ENCODE measurements around the gene DOCK2.

DOCK2 gene

DNA sequence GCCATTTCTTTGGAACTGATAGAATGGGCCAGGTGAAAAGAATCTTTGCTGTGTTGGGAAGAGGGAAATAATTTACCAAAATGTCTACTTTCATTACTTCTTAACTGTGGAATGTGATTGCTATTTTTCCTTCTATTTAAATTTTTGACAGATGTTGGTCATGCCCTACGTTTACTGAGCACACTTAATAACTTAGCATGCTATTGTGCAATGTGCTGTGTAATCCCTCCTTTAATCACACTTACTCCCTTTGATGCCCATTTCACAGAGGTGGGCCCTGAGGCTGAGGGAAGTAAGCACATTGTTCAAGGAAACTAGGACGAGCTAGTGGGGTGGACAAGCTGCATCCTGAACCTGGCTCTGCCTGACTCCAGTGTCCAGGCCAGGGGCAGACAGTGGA lies 391.0 kb downstream of the DOCK2 start:
- no peak for DNase-seq (ENCODE audit: low read depth in 1 of 2, low spot score in 1 of 2)

DNA sequence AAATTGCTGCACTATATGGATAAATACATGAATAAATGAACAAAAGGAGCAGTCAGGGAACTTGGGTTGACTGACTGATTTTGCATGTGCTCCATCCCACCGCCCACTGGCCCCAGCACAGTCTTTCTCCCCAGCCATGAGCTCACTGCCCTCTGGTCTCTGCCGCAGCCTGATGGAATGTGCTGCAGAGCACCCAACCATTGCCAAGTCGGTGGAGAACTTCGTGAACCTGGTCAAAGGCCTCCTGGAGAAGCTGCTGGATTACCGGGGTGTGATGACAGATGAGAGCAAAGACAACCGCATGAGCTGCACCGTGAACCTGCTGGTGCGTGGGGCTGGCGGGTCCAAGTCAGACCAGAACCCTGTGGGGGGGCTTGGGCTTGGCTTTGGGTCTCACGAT lies 397.2 kb downstream of the DOCK2 start:
- DNase-seq (ENCODE audit: low read depth in 1 of 2, low spot score in 1 of 2), result no peak

DNA sequence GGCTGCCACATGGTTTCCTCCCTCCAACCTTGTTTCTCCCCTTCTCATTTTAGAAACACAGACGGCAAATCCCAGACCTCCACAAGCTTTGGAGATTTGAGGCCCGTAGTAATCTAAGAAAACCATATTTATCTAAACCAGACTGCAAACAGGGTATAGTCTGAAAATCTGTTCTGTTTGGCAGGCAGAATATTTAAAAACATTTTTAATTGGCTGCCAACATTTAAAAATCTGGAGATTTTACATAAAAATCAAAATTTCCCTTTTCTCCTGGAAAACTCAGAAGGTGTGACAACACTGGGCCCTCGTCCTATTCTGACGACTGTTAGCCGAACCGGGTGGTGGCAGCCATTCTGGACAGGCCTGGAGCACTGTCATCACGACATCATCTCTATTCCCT lies 401.2 kb downstream of the DOCK2 start:
- no peak for DNase-seq (ENCODE audit: low read depth in 1 of 2, low spot score in 1 of 2)

DNA sequence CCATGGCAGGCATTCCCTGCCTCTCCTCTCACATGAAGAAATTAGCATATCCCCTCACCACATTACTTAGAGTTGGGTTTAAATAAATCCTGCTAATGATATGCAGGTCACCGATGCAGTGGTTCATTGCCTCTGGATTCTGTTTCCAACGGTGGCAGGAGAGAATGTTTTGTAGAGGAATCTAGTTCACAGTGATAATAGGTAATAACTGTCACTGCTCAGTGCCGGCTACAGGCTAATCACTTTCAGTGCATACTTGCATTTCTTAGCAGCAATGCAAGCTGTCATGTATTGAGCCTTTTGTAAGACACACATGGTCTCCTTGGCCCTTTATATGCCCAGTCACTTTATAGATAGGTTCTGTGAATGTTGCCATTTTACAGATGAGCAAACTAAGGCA lies 402.8 kb downstream of the DOCK2 start:
- DNase-seq (ENCODE audit: low read depth in 1 of 2, low spot score in 1 of 2), result no peak

DNA sequence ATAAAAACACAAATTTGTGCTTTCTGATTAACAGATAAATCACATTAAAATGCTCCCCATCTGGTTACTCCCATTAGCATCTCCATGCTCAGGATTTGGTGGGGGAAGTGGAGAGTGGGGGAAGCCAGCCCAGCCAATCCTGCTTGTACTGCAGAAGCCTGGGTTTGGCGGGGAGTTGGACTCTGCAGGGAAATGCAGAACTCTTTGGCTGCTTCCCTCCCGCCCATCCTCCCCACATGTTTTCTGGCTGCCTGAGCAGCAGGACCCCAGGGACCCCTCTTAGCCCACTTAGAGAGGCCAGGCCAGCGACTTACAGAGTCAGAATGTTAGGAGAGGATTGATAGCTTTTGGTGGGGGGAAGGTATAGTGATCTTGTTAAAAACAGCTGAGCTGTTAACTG lies 409.2 kb downstream of the DOCK2 start:
- DNase-seq (ENCODE audit: low read depth in 1 of 2, low spot score in 1 of 2), result no peak

DNA sequence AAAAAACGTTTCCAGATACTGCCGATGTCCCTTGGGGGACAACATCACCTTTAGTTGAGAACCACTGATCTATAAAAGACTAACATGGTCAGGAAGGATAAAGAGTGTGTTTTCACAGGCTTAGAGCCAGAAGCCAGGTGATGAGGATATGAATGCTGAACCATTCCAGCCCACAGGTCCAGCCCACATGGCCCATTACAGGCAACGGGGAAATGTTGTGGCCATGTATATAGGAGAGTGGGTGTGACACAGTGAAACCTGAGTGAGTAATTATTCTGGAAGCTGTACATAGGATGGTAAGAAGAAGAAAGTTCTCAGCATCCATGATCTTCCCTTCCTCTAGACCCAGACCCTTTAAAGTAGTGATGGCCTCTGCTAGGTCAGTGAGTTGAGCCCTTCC lies 412.6 kb downstream of the DOCK2 start:
- no peak for DNase-seq (ENCODE audit: low read depth in 1 of 2, low spot score in 1 of 2)

DNA sequence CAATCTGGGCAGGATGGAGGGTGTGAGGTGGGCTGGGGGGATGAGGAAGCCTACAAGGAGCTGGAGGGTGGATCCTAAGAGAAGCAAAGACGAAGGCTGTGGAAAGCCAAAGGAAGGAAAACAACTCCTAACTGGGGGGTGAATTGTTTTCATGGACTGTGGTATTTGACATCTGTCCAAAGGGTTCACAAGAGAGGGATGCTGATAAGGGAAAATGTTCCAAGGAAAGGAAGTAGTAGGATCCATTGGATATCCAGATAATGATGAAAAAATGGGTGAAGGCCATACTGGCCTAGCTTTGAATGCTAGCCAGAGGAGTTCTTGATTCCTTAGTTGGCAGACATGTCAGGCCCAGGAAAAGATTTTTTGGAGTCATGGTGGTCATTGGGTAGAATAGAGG lies 416.8 kb downstream of the DOCK2 start:
- no peak for DNase-seq (ENCODE audit: low read depth in 1 of 2, low spot score in 1 of 2)

DNA sequence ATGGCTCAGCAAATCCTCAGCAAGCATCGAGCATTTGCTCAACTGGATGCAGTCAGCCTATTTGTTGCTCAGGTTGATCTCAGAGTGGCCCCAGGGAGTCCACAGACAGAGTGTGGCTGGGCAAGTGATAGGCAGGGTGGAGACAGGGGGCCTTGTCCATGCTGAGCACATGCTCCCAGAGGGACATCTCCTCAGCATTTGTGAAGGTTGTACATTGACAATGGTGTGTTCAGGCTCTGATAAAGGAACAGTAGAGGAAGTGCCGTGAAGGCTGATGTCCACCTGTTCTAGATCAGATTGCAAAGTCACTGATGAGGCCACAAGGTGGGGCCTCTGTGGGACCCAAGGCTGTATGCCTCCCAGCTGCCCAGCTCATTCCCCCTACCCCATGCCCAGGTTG lies 418.5 kb downstream of the DOCK2 start:
- DNase-seq (ENCODE audit: low read depth in 1 of 2, low spot score in 1 of 2), result no peak

DNA sequence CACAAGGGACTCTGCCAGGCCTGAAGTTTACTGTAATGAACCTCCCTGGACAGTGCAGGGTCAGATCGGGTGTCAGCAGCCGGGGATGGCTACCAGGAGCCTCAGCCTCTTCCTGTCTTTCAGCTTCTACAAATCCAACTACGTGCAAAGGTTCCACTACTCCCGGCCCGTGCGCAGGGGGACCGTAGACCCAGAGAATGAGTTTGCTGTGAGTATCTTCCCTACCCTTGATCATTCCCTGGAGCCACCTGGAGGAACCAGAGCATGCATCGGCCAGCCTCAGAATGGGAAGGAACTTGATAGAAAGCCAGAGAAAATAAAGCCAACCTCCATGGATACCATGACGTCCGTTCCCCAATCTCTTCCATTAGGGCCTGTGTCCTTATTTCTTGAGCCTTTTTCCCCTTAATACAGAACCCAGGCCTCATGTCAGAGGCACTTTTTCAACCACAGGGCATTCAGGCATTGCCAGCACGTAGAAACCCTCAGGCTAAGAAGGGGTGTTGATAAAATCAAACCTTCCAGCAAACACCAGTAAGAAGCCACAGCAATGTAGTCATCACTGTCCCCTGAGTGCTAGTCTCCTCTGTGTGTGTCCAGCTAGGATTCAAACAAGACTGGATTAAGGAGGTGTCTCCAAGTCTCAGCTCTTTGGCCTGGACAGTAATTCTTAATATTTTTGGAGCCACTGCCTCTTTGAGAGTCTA lies 419.6 kb downstream of the DOCK2 start:
- DNase-seq (ENCODE audit: low read depth in 1 of 2, low spot score in 1 of 2), result no peak

DNA sequence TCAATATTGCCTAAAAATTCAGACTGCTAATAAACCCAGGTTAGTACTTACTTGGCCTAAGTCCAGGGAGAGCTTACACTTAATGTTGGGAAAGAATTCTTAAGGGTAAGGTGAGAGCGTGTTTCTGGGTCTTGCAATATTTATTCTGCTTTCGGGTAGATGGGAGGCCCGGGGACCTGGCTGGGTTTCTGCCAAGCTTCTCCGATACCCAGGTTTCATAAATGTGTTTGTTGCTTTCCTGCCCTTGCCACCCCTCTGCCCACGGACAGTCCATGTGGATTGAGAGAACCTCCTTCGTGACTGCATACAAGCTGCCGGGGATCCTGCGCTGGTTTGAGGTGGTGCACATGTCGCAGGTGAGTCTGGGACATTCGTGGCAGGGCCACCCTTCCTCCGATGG lies 420.2 kb downstream of the DOCK2 start:
- no peak for DNase-seq (ENCODE audit: low read depth in 1 of 2, low spot score in 1 of 2)

DNA sequence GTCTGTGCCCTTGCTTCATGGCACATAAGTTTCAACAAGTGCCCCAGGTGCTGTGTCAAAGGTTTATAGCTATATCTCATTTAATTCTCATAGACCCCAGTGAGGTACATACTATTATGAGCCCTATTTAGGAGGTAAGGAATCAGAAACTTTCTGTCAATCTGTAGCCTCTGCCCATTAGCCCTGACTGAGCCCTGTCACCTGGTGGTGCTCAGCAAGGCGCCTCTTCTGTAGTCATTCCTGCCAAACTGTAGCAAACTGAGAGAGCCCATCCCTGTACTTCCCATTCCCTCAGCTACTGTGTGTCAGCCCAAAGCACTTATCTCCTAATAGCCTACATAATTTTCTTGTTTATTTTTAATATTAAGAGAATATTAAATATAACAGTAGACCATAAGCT lies 422.1 kb downstream of the DOCK2 start:
- no peak for DNase-seq (ENCODE audit: low read depth in 1 of 2, low spot score in 1 of 2)

DNA sequence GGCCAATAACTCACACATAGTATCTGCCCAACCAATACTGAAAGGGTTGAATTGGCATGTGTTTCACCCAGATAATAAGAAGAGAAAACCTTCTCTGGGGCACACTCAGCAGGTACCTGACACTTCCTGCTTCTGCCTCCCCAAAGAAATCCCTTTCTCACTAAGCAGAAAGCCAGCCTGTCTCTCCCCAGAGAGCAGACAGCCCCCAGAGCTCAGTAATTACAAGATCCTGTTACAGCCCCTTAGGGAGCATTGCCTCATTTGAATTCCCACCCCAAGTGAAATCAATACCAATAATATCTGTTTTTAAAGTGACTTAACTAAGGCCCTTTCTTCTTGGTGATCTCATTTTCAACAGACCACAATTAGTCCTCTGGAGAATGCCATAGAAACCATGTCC lies 430.1 kb downstream of the DOCK2 start:
- no peak for DNase-seq (ENCODE audit: low read depth in 1 of 2, low spot score in 1 of 2)

DNA sequence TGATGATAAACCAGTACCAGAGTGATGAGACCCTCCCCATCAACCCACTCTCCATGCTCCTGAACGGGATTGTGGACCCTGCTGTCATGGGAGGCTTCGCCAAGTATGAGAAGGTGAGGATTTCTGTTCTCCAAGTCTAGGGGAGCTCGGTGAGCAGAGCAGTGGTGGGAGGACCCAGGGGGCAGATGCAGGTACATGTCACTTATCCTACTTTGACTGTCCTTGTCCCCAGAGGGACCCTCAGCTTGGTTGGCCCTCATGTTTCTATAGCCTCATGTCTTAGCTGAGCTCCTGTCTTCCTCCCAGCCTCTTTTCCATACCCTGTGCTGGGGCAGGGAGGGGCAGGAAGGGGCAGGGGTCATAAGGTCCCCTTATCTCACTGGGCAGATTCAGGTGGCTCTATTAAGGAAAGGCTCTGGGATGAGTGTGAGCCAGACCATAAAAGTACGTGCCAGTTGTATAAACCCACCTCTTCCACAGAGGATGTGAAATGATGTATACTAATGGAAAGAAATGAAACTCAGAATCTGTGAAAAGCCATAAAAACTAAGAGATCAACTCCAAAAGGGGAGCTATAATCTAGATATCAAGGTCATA lies 430.6 kb downstream of the DOCK2 start:
- DNase-seq (ENCODE audit: low read depth in 1 of 2, low spot score in 1 of 2), result no peak

DNA sequence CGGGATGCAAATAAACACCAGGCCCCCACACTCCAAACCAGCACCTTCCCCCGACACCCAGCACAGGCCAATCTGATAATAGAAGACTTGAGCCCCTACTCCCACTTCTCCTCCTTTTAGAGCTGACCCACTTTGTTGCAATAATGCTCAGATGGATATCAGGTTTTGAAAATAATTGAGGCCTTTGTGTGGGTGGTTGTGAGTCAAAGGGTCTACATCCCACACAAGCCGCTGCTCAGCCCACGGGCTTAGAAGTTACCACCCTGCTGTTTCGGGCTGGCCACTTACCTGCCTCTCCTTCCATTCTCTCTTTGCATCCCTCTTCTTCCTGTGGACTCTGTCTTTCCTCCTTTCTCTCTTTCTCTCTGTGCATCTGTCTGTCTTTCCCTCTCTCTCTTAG lies 432.4 kb downstream of the DOCK2 start:
- no peak for DNase-seq (ENCODE audit: low read depth in 1 of 2, low spot score in 1 of 2)

DNA sequence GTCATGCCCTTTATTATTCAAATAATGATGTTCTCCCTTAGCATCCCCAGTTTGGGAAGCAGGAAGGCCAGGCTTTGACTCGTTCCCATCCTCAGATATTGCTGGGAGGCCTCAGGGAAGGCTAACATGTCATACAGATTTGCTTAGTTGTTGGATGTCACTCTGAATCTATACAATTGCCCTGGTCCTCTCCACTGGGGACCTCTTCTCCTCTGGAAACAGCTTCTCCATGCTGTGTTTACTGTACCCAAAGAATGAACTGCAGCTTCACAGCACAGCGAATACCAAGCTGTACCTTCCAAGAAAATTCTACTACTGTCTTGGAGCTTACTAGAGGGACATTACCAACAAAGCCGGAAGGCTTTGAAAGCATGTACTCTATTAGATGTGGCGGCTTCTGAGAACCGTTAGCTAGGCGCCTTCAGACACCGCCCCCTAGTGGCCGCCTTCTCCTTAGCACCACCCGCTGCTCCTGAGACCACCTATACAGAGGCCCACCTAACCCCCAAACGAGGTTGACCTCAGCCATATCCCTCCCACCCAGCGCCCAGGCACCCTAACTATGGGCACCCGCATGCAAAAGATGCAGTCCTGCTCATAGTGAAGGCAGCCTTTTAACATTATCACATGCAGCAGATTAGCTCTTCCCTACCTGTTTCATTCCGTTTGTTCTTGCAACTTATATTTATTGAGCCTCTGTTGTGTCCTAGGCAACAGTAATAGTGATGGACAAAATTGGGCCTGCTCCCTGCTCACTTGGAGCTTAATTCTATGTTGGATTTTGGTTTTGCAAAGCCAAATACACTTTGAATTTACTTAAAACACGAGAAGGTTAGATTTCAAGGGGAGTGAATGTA lies 433.7 kb downstream of the DOCK2 start:
- no peak for DNase-seq (ENCODE audit: low read depth in 1 of 2, low spot score in 1 of 2)

DNA sequence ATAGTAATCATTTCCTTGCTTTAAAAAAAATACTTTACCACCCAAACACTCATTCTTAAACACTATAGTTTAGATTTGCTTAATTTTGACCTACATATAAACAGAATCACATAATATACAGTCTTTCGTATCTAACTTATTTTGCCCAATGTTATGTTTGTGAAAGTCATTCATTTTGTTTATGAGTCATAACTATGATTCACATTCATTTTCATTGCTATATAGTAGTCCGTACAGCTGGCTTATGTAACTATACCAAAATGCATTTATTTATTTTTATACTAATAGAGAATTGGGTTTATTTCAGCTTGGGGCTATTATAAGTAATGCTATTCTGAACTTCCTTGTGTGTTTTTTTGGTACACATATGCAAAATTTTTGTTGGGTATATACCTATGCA lies 434.7 kb downstream of the DOCK2 start:
- no peak for DNase-seq (ENCODE audit: low read depth in 1 of 2, low spot score in 1 of 2)

DNA sequence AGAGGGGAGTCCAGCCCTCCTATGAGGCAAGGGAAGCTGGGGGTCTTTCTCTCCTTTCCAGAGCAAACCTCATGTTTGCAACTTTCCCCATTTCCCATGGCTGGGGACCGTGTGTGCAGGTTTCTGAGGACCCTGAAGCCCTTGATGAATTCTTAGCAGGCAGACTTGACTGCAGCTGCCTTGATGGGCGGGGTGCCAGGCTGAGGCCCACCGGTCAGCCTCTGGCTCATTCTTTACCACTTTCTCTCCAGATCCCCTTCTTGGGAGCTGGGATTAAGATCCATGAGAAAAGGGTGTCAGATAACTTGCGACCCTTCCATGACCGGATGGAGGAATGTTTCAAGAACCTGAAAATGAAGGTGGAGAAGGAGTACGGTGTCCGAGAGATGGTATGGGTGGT lies 438.6 kb downstream of the DOCK2 start:
- DNase-seq (ENCODE audit: low read depth in 1 of 2, low spot score in 1 of 2), result no peak

DNA sequence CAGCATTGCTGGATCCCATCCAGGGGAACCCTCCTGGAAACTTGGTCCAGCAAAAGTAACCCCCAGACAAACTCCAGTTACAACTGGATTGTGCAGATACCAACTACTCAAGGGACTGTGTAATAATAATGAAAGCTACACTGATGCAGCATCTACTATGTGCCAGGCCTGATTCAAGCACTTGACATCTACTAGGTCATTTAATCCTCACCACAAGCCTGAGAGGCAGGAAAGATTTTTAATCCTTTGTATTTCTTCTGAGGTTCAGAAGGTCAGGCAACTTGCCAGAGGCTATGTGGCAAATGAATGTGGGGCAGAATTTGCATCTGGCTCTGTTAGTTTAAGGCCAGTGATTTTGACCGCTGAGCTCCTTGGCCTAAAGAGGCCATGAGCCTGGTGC lies 439.1 kb downstream of the DOCK2 start:
- DNase-seq (ENCODE audit: low read depth in 1 of 2, low spot score in 1 of 2), result no peak

DNA sequence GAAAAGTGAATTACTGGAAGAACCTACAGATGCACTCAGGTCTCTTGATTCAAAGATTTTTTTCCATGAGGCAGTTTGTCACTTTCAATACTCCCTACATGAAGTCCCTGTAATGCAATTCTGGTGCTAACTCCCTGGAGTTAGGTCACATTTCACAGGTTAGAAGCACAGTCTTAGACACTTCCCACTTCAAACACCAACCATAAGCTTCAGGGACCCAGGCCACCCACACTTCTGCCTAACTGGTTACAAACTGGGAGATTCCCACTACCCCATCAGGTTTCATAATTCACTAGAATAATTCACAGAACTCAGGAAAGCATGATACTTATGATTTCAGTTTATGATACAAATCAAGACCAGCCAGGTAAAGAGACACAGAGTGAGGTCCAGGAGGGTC lies 439.7 kb downstream of the DOCK2 start:
- DNase-seq (ENCODE audit: low read depth in 1 of 2, low spot score in 1 of 2), result no peak

DNA sequence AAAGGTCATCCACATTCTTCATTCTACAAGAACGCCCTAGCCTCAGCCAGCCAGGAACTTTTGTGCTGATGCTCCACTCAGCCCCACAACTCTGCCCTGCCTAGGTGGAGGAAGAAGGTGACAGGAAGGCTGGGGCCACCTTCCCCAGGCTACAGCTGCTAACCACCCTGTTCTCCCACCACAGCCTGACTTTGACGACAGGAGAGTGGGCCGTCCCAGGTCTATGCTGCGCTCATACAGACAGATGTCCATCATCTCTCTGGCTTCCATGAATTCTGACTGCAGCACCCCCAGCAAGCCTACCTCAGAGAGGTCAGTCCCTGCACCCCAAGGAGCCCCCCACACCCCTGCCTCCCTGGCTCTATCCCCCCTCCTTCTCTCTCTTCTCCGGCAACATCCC lies 440.5 kb downstream of the DOCK2 start:
- DNase-seq (ENCODE audit: low read depth in 1 of 2, low spot score in 1 of 2), result no peak

DNA sequence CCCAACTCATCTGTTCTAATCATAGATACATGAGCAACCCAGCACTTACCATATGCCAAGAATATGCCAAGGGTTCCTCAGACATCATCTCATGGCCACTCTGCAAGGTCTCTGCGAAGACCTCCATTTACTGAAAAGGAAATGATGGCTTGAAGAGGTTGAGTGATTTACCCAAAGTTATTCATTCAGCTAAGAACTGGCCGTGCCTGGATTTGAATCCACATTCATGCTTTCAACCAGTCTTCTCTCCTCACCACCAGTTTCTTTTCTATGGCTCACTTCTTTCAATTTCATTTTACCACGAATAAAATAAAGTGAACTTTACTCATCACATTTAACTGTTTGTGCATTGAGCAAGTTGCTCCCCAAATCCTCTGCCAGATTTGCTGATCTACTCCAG lies 441.4 kb downstream of the DOCK2 start:
- no peak for DNase-seq (ENCODE audit: low read depth in 1 of 2, low spot score in 1 of 2)

DNA sequence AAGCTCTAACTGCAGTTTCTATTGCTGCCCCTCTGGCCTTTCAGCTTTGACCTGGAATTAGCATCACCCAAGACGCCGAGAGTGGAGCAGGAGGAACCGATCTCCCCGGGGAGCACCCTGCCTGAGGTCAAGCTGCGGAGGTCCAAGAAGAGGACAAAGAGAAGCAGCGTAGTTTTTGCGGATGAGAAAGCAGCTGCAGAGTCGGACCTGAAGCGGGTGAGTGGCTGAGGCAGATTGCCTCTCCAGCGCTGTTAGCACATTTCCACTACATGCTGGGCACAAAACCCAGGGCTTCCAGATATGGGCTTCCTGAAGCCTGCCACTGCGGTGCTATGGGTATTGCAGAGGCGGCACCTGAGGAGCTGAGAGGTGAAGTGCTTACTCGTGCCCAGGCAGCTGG lies 441.9 kb downstream of the DOCK2 start:
- no peak for DNase-seq (ENCODE audit: low read depth in 1 of 2, low spot score in 1 of 2)
